ENCODE data around the gene CARMIL3. TPM values are rescaled to one million over a fixed set of nuclear protein-coding genes. Genes with fewer than 3 reads are reported as not detected.

Gene CARMIL3
- polyA plus RNA-seq, 3 donors = 0.10 to 0.56 (median 0.52) TPM

DNA sequence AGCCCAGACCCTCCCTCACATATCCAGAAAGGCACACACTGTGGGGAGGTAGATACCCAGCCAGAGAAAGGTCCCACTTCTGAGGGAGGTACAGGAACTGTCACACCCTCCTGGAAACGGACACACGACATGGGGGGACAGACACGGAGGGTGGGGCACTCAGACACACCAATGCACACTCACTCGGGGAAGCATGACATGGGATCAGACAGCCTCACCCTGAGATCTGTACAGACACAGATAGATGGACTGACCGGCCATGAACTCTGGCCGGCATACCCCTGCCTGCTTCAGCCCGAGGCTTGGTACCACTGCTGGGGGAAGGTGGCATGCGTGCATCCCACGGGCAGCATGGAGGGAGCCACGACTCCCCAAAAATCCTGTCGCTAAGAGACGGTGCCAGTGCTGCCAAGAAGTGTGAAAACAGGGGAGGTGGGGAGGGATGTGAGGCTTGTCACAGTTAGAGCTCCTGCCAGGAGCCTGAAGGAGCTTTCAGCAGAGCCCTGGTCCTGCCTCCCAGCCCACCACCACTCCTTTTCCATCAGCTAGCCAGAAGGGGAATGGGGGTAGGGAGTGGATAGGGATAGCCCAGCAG, 20.1 kb downstream of the CARMIL3 start:
- H3K27ac ChIP-seq (ENCODE audit: low read depth, low read length) = no peak overlapping the region
- WGBS, 3 donors = 60 to 70% (median 69%) methylated on average over 12 of the region's 12 CpGs

DNA sequence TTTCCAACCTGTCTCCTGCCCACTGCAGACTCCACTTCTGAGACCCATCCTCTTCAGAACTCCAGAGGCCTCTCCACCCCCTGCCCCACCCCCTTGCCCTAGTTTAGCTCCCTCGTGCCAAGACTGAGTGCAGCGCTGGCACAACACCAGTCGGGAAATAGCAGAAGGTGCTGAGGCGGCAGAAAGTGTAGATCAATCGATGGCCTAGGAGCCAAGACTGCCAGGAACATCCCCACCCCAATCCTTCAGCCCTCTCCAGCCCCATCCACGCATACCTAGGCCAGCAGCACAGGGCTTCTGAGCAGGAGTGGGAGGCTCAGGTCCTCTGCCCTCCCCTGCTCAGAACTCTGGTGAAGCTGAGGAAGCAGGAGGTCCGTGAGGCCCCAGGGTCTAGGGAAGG, 20.6 kb downstream of the CARMIL3 start:
- 42 to 68% (median 51%) methylated on average over 7 of the region's 7 CpGs for WGBS, 3 donors
- H3K27ac ChIP-seq (ENCODE audit: low read depth, low read length) = no peak overlapping the region

DNA sequence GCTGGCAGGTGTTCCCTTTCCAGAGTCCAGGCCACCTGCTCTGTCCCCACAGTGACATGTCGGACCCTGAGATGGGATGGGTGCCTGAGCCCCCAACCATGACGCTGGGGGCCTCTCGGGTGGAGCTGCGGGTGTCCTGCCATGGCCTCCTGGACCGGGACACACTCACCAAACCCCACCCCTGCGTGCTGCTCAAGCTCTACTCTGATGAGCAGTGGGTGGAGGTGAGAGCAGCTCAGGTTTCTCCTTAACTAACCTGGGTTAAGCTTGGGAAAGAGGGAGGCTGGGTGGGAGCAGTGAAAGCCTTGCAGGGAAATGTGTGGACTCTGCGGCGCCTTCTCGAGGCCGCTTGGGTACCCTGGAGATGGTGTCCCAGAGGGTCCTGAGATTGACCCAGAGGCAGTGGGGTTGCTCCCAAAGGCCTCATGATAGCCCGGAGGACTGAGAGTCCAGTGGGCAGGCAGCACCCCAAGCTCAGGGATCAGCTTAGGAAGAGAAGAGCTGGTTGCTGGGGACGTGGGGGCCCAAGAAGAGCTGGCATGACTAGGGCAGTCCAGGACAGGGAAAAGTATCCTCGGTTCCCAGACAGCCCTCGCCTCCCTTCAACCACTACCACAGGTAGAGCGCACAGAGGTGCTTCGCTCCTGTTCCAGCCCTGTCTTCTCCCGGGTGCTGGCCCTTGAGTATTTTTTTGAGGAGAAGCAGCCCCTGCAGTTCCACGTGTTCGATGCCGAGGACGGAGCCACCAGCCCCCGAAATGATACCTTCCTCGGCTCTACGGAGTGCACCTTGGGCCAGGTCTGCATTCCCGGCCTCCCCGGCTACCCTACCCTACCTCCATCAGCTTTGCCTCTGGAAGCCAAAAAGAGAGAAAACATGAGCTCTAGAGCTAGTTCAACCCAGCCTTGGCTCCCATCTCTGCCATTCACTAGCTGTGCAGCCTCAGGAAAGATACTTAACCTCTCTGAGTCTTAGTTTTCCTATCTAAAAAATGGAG, 21.4 kb downstream of the CARMIL3 start:
- WGBS, 3 donors = 85 to 87% (median 86%) methylated on average over 26 of the region's 26 CpGs
- no peak overlapping the region for H3K27ac ChIP-seq (ENCODE audit: low read depth, low read length)

DNA sequence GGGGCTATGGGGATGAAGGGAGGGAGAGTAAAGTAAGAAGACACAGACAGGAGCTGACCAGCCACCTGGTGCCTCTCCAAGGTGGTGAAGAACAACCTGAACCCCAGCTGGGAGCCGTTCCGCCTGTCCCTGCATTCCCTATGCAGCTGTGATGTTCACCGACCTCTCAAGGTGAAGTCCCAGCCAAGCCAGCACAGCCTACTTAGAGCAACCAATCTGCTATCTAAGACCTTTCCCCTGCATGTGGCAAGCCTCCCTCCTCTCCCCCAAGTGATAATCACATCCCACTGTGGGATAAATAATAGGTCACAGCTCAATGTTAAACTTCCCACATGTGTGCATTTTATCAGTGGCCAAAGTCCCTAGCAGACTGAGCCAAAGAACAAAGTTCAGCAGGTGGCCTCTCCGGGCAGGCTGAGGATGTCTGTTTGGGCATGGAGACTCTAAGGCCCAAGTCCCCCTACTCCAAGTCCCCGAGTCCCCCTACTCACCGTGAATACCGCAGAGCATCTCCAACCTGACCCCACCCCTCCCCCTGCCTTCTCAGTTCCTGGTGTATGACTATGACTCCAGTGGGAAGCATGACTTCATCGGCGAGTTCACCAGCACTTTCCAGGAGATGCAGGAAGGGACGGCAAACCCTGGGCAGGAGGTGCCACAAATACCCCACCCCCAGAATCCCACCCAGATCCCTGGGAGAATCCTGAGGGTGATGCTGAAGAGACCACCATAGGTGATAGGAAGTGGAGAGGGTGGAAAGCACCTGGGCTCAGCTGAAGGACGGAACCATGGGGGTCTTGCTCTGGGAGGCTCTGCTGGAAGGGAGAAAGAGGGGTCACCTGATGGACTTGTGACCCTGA, 23.0 kb downstream of the CARMIL3 start:
- 56 to 80% (median 69%) methylated on average over 11 of the region's 11 CpGs for WGBS, 3 donors

DNA sequence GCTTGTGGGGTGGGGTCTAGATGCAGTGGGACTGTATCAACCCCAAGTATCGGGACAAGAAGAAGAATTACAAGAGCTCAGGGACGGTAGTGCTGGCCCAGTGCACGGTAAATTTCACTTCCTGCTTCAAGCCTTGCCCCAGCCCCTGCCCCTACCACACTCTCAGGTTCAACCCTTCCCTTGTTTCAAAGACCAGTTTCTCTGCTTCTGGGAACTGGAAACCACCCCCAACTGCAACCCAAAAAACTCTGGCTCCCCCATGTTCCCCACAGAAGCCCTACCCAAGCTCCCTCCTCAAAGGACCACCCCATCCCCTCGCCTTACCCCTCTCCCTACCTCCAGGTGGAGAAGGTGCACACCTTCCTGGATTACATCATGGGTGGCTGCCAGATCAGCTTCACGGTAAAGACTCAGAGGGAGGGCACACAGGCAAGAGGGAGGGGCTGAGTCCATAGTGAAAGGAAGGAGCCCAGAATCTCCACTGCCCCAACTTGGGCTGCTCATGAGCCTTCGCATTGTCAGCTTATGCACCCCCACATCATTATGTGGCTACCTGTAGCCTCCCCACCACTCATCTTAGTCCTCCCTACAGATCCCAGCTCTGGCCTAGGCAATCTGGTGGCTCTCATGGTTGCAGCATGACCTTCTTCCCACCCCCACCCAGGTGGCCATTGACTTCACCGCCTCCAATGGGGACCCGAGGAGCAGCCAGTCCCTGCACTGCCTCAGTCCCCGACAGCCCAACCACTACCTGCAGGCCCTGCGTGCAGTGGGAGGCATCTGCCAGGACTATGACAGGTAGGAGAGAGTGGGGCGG, 23.9 kb downstream of the CARMIL3 start:
- WGBS, 3 donors = 64 to 73% (median 70%) methylated on average over 11 of the region's 11 CpGs
- no peak overlapping the region for H3K27ac ChIP-seq (ENCODE audit: low read depth, low read length)

More for the DNA sequence above, 23.0 kb downstream of the CARMIL3 start:
- no peak overlapping the region for H3K27ac ChIP-seq (ENCODE audit: low read depth, low read length)

DNA sequence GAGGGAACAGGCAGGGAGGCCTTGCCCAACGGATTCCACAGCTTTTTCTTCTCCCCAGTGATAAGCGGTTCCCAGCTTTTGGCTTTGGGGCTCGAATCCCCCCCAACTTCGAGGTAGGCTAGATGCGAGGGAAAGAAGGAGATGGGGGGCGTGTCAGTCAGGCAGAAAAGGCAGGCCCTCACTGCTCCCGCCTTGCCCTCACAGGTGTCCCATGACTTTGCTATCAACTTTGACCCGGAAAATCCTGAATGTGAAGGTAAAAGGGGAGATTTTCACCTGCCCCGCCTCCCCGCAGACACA, 24.4 kb downstream of the CARMIL3 start:
- H3K27ac ChIP-seq (ENCODE audit: low read depth, low read length) = no peak overlapping the region
- 86 to 93% (median 90%) methylated on average over 10 of the region's 10 CpGs for WGBS, 3 donors

DNA sequence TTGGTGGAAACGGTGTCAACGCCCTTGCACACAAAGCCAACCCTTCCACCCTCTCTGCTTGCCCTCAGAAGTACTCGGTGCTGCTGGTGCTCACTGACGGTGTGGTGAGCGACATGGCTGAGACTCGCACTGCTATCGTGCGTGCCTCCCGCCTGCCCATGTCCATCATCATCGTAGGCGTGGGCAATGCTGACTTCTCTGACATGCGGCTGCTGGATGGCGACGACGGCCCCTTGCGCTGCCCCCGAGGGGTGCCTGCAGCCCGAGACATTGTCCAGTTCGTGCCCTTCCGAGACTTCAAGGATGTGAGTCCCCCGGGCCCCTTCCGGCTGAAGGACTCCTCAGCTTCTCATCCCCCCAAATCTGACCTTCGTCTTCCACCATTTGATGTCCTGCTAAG, 25.3 kb downstream of the CARMIL3 start:
- no peak overlapping the region for H3K27ac ChIP-seq (ENCODE audit: low read depth, low read length)
- WGBS, 3 donors = 91 to 94% (median 93%) methylated on average over 23 of the region's 23 CpGs

DNA sequence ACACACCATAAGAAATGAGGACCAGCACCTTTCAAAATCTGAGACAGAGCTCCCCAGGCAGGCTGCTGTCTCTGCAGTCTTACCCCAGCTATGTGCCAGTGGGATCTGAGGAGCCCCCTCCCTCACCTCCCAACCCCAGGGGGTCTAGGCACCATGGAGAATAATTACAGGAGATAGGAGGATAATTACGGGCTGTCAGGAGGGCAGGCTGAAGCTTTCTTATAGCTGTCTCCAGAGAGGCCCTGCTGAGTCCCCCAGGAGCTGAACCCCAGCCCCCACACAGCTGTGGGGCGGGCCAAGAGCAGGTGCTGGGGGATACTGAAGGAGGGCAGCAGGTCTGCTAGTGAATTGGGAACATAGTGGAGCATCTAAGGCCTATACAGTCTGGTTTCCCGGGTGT, 26.3 kb downstream of the CARMIL3 start:
- H3K27ac ChIP-seq (ENCODE audit: low read depth, low read length) = no peak overlapping the region
- WGBS, 3 donors = 86 to 89% (median 86%) methylated on average over 3 of the region's 3 CpGs

DNA sequence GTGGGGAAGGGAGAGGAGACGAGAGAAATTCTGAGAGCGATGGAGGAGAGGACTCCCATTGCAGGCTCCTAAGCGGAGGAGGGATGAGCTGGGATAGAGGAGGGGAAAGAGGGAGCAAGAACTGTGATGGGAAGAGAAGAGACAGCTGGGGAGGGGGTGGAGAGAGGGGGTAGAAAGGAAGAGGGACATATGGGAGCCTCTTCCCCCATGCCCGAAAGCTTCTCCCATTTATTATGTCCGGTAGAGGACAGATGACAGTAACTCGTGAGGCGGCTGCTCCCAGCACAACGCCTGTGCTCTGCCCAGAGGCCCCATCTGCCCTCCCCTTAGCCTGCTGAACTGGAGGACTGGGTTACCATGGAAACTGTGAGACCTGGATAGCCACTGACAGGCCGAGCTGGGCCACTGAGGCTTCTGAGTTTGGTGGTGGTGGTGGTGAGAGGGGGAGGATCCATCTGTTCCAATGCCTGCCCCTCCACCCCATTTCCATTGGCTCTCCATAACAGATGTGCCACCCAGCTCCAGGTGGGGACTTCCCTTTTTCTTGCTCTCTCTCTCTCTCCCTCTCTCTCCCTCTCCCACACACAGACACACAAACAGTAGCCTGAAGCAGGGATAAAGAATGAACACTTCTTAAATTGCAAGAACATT, 27.8 kb downstream of the CARMIL3 start:
- H3K27ac ChIP-seq (ENCODE audit: low read depth, low read length) = no peak overlapping the region
- 87 to 94% (median 88%) methylated on average over 9 of the region's 9 CpGs for WGBS, 3 donors

DNA sequence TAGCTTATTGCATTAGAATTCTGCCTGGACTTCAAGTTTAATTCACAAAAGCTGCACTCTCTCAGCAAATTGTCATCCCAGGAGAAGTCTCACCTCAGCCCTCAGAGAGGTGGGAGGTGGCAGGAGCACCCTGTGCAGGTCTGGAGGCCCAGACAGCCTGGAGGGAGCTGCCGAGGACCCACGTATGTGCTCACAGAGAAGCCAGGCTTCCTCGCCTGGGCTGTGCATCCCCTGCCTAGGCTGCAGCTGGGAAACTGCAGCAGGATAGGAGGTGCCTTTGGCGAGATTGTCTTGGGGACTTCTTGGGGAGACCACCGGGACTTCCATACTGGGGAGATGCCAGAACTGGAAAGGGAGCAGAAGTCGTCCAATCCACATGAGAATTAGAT, 28.3 kb downstream of the CARMIL3 start:
- no peak overlapping the region for H3K27ac ChIP-seq (ENCODE audit: low read depth, low read length)
- 73 to 81% (median 79%) methylated on average over 6 of the region's 6 CpGs for WGBS, 3 donors

DNA sequence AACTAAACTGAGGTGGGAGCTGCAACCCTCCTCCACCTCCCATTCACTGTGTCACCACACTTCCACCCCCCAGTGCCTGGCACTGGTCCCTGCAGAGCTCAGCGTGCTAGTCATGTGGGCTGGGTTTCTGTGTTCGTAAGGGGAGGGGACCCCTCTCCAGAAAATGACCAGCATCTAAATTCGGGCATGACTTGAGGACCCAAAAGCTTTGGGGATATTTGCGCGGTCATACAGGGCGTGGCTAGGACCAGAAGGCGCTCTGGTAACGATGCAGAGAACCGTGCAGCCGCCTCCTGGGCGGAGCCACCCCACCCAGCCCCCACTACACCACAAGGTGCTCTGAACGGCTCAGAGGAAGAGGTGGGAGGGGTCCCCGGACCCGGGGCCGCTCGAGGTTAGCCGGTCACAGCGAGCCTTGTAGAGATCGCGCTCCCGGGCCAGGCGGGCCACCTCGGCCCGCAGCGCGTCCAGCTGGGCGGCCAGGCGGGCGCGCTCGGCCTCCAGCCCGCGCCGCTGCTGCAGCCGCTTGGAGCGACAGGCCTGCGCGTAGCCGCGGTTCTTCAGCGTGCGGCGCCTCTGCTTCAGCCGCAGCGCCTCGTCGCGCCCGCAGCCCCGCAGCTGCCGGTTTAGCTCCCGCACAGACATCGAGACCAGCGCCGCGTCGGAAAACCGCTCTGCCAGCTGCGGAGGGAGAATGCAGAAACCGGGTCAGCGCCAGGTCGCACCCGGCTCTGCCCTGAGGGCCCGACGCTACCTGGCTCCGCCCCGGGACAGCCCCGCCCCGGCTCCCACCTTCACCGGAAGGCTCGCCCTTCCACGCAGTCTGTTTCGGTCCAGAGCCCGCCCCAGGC, 29.3 kb downstream of the CARMIL3 start:
- H3K27ac ChIP-seq (ENCODE audit: low read depth, low read length) = no peak overlapping the region
- WGBS, 3 donors = 0 to 1% (median 0%) methylated on average over 67 to 74 of the region's 74 CpGs

DNA sequence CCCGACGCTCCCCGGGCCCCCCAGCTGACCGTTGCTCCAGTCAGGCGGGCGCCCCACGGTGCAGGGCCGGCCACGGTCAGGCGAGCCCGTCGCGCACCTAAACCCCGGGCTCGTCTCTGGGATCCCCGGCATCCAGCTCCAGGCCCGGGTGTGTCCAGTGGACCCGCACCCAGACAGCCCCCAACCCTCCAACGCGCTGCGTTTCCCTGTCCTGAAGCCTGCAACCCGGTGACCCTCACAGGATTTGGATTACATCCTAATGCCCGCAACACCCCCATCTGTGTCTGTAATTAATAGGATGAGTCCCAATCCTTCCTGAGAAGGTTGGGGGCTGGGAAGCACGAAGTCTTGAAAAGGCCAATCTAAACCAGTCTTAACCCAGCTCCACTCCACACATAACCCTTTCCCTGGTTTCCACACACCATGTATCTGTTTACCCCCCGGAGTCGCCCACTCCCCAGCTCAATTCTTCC, 30.0 kb downstream of the CARMIL3 start:
- no peak overlapping the region for H3K27ac ChIP-seq (ENCODE audit: low read depth, low read length)
- WGBS, 3 donors = 20 to 24% (median 22%) methylated on average over 26 of the region's 26 CpGs

DNA sequence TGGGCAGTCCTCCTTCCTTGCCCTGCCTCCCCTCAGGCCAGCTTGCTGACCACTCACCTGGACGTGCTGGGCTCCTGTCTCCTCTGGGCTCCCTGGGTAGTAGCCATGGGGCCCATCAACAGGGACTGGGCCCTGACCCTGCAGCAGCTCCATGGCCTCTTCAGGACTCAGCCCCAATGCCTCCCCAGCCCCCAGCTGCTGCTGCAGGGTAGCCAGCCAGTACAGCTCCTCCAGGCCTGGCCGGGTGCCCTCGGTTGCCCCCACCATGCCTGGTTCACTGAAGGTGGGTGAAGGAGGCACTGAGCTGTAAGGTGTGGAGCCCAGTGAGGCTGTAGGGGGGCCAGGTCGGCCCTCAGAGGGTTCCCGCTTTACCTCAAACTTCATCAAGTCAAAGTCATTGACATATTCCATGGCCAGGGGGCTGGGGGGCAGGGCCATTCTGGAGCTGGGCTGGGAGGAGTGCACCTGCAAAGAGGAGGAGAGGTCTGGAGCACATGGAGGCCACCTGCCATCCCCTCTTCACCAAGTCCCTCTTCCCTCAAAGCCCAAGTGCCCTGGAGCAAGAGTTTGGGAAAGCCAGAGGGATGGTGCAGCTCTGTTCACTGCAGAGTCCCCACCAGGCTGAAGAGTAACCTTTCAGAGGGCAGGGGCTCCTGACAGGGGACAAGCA, 30.7 kb downstream of the CARMIL3 start:
- 92 to 96% (median 95%) methylated on average over 5 of the region's 5 CpGs for WGBS, 3 donors
- no peak overlapping the region for H3K27ac ChIP-seq (ENCODE audit: low read depth, low read length)

DNA sequence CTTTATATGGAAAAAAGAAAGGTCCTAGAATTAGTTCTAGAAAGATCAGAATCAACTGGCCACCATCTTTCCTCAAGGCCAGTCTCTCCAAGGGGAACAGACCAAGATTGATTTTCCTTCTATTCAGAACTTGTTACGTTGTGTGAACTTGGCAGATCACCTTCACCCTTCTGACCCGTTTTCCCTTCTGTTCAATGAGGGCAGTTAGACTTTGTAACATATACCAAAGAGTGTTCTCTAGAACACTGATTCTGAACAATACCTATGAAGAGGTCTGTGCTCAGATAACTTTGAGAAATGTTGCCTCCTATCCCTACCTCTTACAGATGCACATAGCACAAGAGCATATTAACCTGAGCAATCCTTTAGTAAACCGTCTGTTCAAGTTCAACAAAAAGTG, 31.7 kb downstream of the CARMIL3 start:
- WGBS, 3 donors = 63 to 91% (median 89%) methylated on average over 3 of the region's 3 CpGs
- no peak overlapping the region for H3K27ac ChIP-seq (ENCODE audit: low read depth, low read length)

DNA sequence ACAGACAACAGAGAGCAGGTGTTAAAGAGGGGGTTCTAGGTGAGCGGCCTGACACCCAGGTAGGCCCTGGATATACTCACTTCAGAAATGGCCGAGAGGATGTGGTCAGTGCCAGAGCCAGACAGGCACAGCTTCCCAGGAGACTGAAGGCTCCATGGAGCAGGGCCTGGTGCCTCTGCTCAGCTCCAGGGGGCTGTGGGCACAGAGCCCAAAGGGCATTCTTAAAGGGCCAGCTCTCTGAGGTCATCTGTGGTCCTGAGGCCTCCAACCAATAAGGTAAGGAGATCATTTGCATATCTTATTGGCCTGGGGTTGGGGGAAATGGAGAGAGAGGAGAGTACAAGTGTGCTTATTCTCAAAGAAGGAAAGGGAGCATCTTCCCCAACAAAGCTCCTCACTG, 32.6 kb downstream of the CARMIL3 start:
- WGBS, 3 donors = 94 to 100% (median 97%) methylated on average over 2 of the region's 2 CpGs
- no peak overlapping the region for H3K27ac ChIP-seq (ENCODE audit: low read depth, low read length)

DNA sequence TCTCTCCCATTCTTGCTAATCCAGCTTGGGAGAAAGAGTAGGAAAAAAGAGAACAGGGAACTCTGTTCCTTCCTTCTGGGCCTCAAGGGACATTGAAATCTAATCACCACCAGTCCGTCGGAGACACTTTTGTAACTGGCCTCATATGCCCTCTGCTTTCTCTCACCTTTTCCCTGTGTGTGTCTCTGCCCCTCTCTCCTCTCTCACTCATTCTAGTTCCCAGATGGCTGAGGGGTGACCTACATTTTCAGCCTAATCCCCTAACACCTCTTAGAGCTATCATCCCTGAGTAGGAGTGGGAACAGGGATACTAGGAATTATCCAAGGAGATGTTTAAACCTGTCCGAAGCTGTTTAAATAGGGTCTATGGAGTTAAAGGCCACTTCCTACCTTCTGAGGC, 33.4 kb downstream of the CARMIL3 start:
- WGBS, 3 donors = 78 to 95% (median 80%) methylated on average over 3 of the region's 3 CpGs
- H3K27ac ChIP-seq (ENCODE audit: low read depth, low read length) = no peak overlapping the region

Data from adipose tissue (tissue), 3 donors.